MM.1S (cell line): ENCODE measurements around the gene TEX19.

Experiments used
- DNase-seq: peaks from one replicate; pipeline ENCODE4 v3.0.0-alpha.2; 2015
- H2AFZ ChIP-seq: fragments of 300-600 bp; sonication (generic); 2 replicates; pipeline ENCODE4 v1.6.0; 2016; ENCODE audit warnings: antibody characterized with exemption, low read length
- H3F3A ChIP-seq: fragments of 300-600 bp; sonication (generic); 2 replicates; pipeline ENCODE4 v1.6.1; 2016; ENCODE audit warnings: mild to moderate bottlenecking, antibody characterized with exemption, low read length, moderate library complexity, mixed read lengths; ENCODE audit not compliant: insufficient read depth
- H3K27ac ChIP-seq: fragments of 300-600 bp; sonication (generic); 2 replicates; pipeline ENCODE4 v1.5.1; 2016; ENCODE audit warnings: mild to moderate bottlenecking, low read length
- H3K27me3 ChIP-seq: fragments of 300-600 bp; sonication (generic); replicated peaks from 2 replicates; pipeline ENCODE4 v1.6.0; 2016; ENCODE audit warnings: low read length; ENCODE audit not compliant: insufficient read depth
- H3K36me3 ChIP-seq: fragments of 300-600 bp; sonication (generic); replicated peaks from 2 replicates; pipeline ENCODE4 v1.6.1; 2016; ENCODE audit warnings: mild to moderate bottlenecking, low read length, mixed read lengths; ENCODE audit not compliant: insufficient read depth
- H3K4me1 ChIP-seq: fragments of 300-600 bp; sonication (generic); 2 replicates; pipeline ENCODE4 v1.6.1; 2016; ENCODE audit warnings: low read length, mixed read lengths
- H3K4me2 ChIP-seq: fragments of 300-600 bp; sonication (generic); 2 replicates; pipeline ENCODE4 v1.6.0; 2016; ENCODE audit warnings: low read depth, low read length
- H3K4me3 ChIP-seq: fragments of 300-600 bp; sonication (generic); 2 replicates; pipeline ENCODE4 v1.5.1; 2016; ENCODE audit warnings: low read length, mixed read lengths
- H3K79me2 ChIP-seq: fragments of 300-600 bp; sonication (generic); 2 replicates; pipeline ENCODE4 v1.6.1; 2016; ENCODE audit warnings: mixed run types, low read length, mixed read lengths
- H3K9ac ChIP-seq: fragments of 300-600 bp; sonication (generic); 2 replicates; pipeline ENCODE4 v1.6.1; 2016; ENCODE audit warnings: low read length, mixed read lengths
- H3K9me2 ChIP-seq: fragments of 300-600 bp; sonication (generic); replicated peaks from 2 replicates; pipeline ENCODE4 v1.6.1; 2016; ENCODE audit warnings: mild to moderate bottlenecking, low read length, mixed read lengths; ENCODE audit not compliant: insufficient read depth
- H3K9me3 ChIP-seq: fragments of 300-600 bp; sonication (generic); replicated peaks from 2 replicates; pipeline ENCODE4 v1.6.1; 2016; ENCODE audit warnings: mild to moderate bottlenecking, low read length, mixed read lengths; ENCODE audit not compliant: insufficient read depth
- H4K20me1 ChIP-seq: fragments of 300-600 bp; sonication (generic); 2 replicates; pipeline ENCODE4 v1.6.1; 2016; ENCODE audit warnings: mild to moderate bottlenecking, low read length, moderate library complexity, mixed read lengths; ENCODE audit not compliant: insufficient read depth
- CTCF ChIP-seq: fragments of 300-600 bp; sonication (generic); IDR thresholded peaks from 2 replicates; pipeline ENCODE4 v1.5.1; 2016; ENCODE audit warnings: antibody characterized with exemption, low read length, mixed read lengths
- EZH2 ChIP-seq: fragments of 300-600 bp; sonication (generic); optimal IDR thresholded peaks from 2 replicates; pipeline ENCODE3; 2017; ENCODE audit warnings: low read depth, mild to moderate bottlenecking, antibody characterized with exemption, low read length, mixed read lengths
- EZH2phosphoT487 ChIP-seq: fragments of 300-600 bp; sonication (generic); IDR thresholded peaks from 2 replicates; pipeline ENCODE4 v1.6.1; 2018; ENCODE audit warnings: antibody characterized with exemption, low read length

Gene TEX19

GRCh38 chr17:82358465-82359350 is at the start of gene TEX19:
Gene TEX19, plus strand, starts transcription at chr17:82359247. Its CDS starts 2,904 bp downstream, at chr17:82362151.
- no peak within 1 kb of the TSS for H3K4me3 ChIP-seq
- no peaks in the 10 kb centered on the region for H3K79me2 ChIP-seq
- no peak within 1 kb of the TSS for H2AFZ ChIP-seq
- H3K27ac ChIP-seq, result no peak within 1 kb of the TSS
- no peak within 1 kb of the TSS for H3K9ac ChIP-seq
- no peaks in the 10 kb centered on the region for H3K27me3 ChIP-seq
- TF ChIP-seq EZH2phosphoT487 (no peak), EZH2 (no peak), CTCF (no peak)
- H4K20me1 ChIP-seq, result no peaks in the 10 kb centered on the region
- peak; percentile 43 for DNase-seq
- H3K9me3 ChIP-seq, result no peaks in the 10 kb centered on the region
- no peaks in the 10 kb centered on the region for H3K36me3 ChIP-seq
- peaks cover 9% of the 10 kb centered on the region for H3F3A ChIP-seq
- H3K4me1 ChIP-seq, result peaks cover 36% of the 10 kb centered on the region
- H3K4me2 ChIP-seq, result peak within 1 kb of the TSS; percentile 13; the same call in 1 of the 2 replicates
- H3K9me2 ChIP-seq, result no peaks in the 10 kb centered on the region

GRCh38 chr17:82309656-82310570 is 49.1 kb upstream of the TEX19 start:
- Histone ChIP-seq H3K4me2 (no peak overlapping the region), H3K9ac (no peak overlapping the region), H3K27me3 (peaks cover 42% of the 10 kb centered on the region), H3K79me2 (no peaks in the 10 kb centered on the region), H3K27ac (no peak overlapping the region), H3F3A (no peaks in the 10 kb centered on the region), H3K4me3 (no peak overlapping the region), H3K9me3 (no peaks in the 10 kb centered on the region), H3K4me1 (no peaks in the 10 kb centered on the region), H3K36me3 (no peaks in the 10 kb centered on the region), H3K9me2 (no peaks in the 10 kb centered on the region), H2AFZ (no peak overlapping the region), H4K20me1 (no peaks in the 10 kb centered on the region)
- no peak for TF ChIP-seq CTCF
- no peak for TF ChIP-seq EZH2
- TF ChIP-seq EZH2phosphoT487, result no peak
- DNase-seq, result no peak

GRCh38 chr17:82310877-82311276 is 48.2 kb upstream of the TEX19 start:
- Histone ChIP-seq H3K27me3 (peaks cover 48% of the 10 kb centered on the region), H3K4me3 (no peak overlapping the region), H3K9me2 (no peaks in the 10 kb centered on the region), H3K27ac (no peak overlapping the region), H3K4me1 (peaks cover 5% of the 10 kb centered on the region), H3K9me3 (no peaks in the 10 kb centered on the region), H3F3A (no peaks in the 10 kb centered on the region), H4K20me1 (no peaks in the 10 kb centered on the region), H3K9ac (no peak overlapping the region), H3K79me2 (no peaks in the 10 kb centered on the region), H3K4me2 (no peak overlapping the region), H2AFZ (no peak overlapping the region), H3K36me3 (no peaks in the 10 kb centered on the region)
- DNase-seq, result no peak
- TF ChIP-seq EZH2 (no peak), EZH2phosphoT487 (no peak), CTCF (no peak)
